Neural cell (in vitro differentiated cells): Measurements from ENCODE around the gene TRIM32. TPM values are rescaled to one million over a fixed set of nuclear protein-coding genes. Genes with fewer than 3 reads are reported as not detected.

Experiments
- H2AFZ ChIP-seq: fragments of 200-600, 300-800 bp; sonication (generic), shearing (Covaris generic); 2 replicates; pipeline ENCODE4 v1.6.0; 2014; ENCODE audit warnings: low read depth, mild to moderate bottlenecking, antibody characterized with exemption, low read length, moderate library complexity
- H3F3A ChIP-seq: fragments of 200-600 bp; shearing (Covaris generic); 2 replicates; pipeline ENCODE4 v1.6.1; 2016; ENCODE audit warnings: mild to moderate bottlenecking, moderate library complexity, mixed read lengths, antibody characterized with exemption, low read length; ENCODE audit not compliant: insufficient read depth, poor library complexity, severe bottlenecking
- H3K27ac ChIP-seq: fragments of 200-600, 300-800 bp; sonication (generic), shearing (Covaris generic); 2 replicates; pipeline ENCODE4 v1.5.1; 2014; ENCODE audit warnings: mild to moderate bottlenecking, low read length, moderate library complexity
- H3K27me3 ChIP-seq: fragments of 300-800, 200-600 bp; sonication (generic), shearing (Covaris generic); 2 replicates; pipeline ENCODE4 v1.6.0; 2014; ENCODE audit warnings: mild to moderate bottlenecking, low read depth, low read length, moderate library complexity; ENCODE audit not compliant: insufficient read depth
- H3K36me3 ChIP-seq: fragments of 300-800, 200-600 bp; sonication (generic), shearing (Covaris generic); 2 replicates; pipeline ENCODE4 v1.5.1; 2014; ENCODE audit warnings: mild to moderate bottlenecking, antibody characterized with exemption, low read length, moderate library complexity; ENCODE audit not compliant: insufficient read depth
- H3K4me2 ChIP-seq: fragments of 300-800, 200-600 bp; sonication (generic), shearing (Covaris generic); 2 replicates; pipeline ENCODE4 v1.6.0; 2014; ENCODE audit warnings: mild to moderate bottlenecking, low read length
- H3K4me3 ChIP-seq: fragments of 300-800, 200-600 bp; sonication (generic), shearing (Covaris generic); 2 replicates; pipeline ENCODE4 v1.5.1; 2014; ENCODE audit warnings: mild to moderate bottlenecking, low read length, moderate library complexity
- H3K79me2 ChIP-seq: fragments of 200-600 bp; shearing (Covaris generic); replicated peaks from 2 replicates; pipeline ENCODE4 v1.6.0; 2014; ENCODE audit warnings: mild to moderate bottlenecking, low read length, moderate library complexity; ENCODE audit not compliant: insufficient read depth
- H3K9ac ChIP-seq: fragments of 300-800, 200-600 bp; sonication (generic), shearing (Covaris generic); 2 replicates; pipeline ENCODE4 v1.6.1; 2016; ENCODE audit warnings: mild to moderate bottlenecking, low read length, mixed read lengths
- H3K9me2 ChIP-seq: fragments of 200-600 bp; shearing (Covaris generic); 2 replicates; pipeline ENCODE4 v1.6.1; 2016; ENCODE audit warnings: mild to moderate bottlenecking, low read length, mixed read lengths; ENCODE audit not compliant: insufficient read depth
- H3K9me3 ChIP-seq: fragments of 200-600, 300-800 bp; sonication (generic), shearing (Covaris generic); 2 replicates; pipeline ENCODE4 v1.6.1; 2016; ENCODE audit warnings: mild to moderate bottlenecking, mixed run types, low read length, moderate library complexity, mixed read lengths
- H4K20me1 ChIP-seq: fragments of 200-600 bp; shearing (Covaris generic); 2 replicates; pipeline ENCODE4 v1.6.1; 2016; ENCODE audit warnings: mild to moderate bottlenecking, mixed run types; ENCODE audit not compliant: insufficient read depth
- CTCF ChIP-seq: fragments of 450-650 bp; IDR thresholded peaks from 2 replicates; pipeline ENCODE4 v1.5.1; 2014; ENCODE audit warnings: antibody characterized with exemption, mild to moderate bottlenecking, moderate library complexity; ENCODE audit not compliant: poor library complexity, severe bottlenecking
- EP300 ChIP-seq: fragments of 450-650 bp; conservative IDR thresholded peaks from 2 replicates; pipeline ENCODE4 v1.6.1; 2014; ENCODE audit warnings: antibody characterized with exemption, mild to moderate bottlenecking, moderate library complexity; ENCODE audit not compliant: poor library complexity, severe bottlenecking
- EZH2 ChIP-seq: fragments of 200-600, 300-800 bp; shearing (Covaris generic), sonication (generic); IDR thresholded peaks from 2 replicates; pipeline ENCODE4 v1.6.1; 2014; ENCODE audit warnings: antibody characterized with exemption, low read length, borderline replicate concordance, mild to moderate bottlenecking; ENCODE audit not compliant: insufficient read depth, poor library complexity, severe bottlenecking
- MXI1 ChIP-seq: fragments of 450-650 bp; conservative IDR thresholded peaks from 2 replicates; pipeline ENCODE4 v1.6.1; 2014; ENCODE audit warnings: antibody characterized with exemption, mild to moderate bottlenecking; ENCODE audit not compliant: poor library complexity, severe bottlenecking
- POLR2AphosphoS5 ChIP-seq: IDR thresholded peaks from 2 replicates; pipeline ENCODE4 v1.6.1; 2012
- RAD21 ChIP-seq: fragments of 450-650 bp; conservative IDR thresholded peaks from 2 replicates; pipeline ENCODE4 v1.6.1; 2014; ENCODE audit warnings: antibody characterized with exemption, mild to moderate bottlenecking, moderate library complexity
- REST ChIP-seq: IDR thresholded peaks from 2 replicates; pipeline ENCODE4 v1.6.1; 2012; ENCODE audit warnings: borderline replicate concordance
- SMC3 ChIP-seq: fragments of 450-650 bp; conservative IDR thresholded peaks from 2 replicates; pipeline ENCODE4 v1.6.1; 2014; ENCODE audit warnings: antibody characterized with exemption, mild to moderate bottlenecking, moderate library complexity; ENCODE audit not compliant: poor library complexity
- TAF1 ChIP-seq: IDR thresholded peaks from 2 replicates; pipeline ENCODE4 v1.6.1; 2012; ENCODE audit warnings: low read depth
- polyA plus RNA-seq: library from polyadenylated mRNA; depleted of rRNA; stranded (reverse); fragments of >200 nt; gene quantifications from 2 replicates; pipeline ENCODE4 v1.2.3, GENCODE V29; 2014

Gene TRIM32
- polyA plus RNA-seq, 1 donor from 2014 or later = 9.1 TPM

GRCh38 chr9:116705531-116705930 lies 18.4 kb downstream of the TRIM32 start:
- Histone ChIP-seq H3K9me3 (no peaks in the 10 kb centered on the region), H3K4me3 (no peak overlapping the region), H3K9me2 (no peaks in the 10 kb centered on the region), H3K9ac (no peak overlapping the region), H3K27ac (no peak overlapping the region), H3K4me2 (no peak overlapping the region), H3F3A (no peaks in the 10 kb centered on the region), H2AFZ (no peak overlapping the region), H3K79me2 (no peaks in the 10 kb centered on the region), H4K20me1 (no peaks in the 10 kb centered on the region), H3K36me3 (peaks cover under 1% of the 10 kb centered on the region), H3K27me3 (no peaks in the 10 kb centered on the region)
- TF ChIP-seq MXI1 = no peak
- no peak for TF ChIP-seq CTCF
- TF ChIP-seq REST = no peak
- TF ChIP-seq RAD21 = no peak
- no peak for TF ChIP-seq TAF1
- TF ChIP-seq EP300 = no peak
- TF ChIP-seq EZH2 = no peak
- no peak for TF ChIP-seq POLR2AphosphoS5
- no peak for TF ChIP-seq SMC3

GRCh38 chr9:116706310-116707290 lies 19.5 kb downstream of the TRIM32 start:
- Histone ChIP-seq H3F3A (no peaks in the 10 kb centered on the region), H3K27ac (no peak overlapping the region), H2AFZ (no peak overlapping the region), H3K9me3 (no peaks in the 10 kb centered on the region), H4K20me1 (no peaks in the 10 kb centered on the region), H3K9ac (no peak overlapping the region), H3K9me2 (no peaks in the 10 kb centered on the region), H3K4me3 (no peak overlapping the region), H3K4me2 (no peak overlapping the region), H3K79me2 (no peaks in the 10 kb centered on the region), H3K27me3 (no peaks in the 10 kb centered on the region), H3K36me3 (no peaks in the 10 kb centered on the region)
- TF ChIP-seq TAF1 (no peak), SMC3 (no peak), EZH2 (no peak), RAD21 (no peak), REST (no peak), POLR2AphosphoS5 (no peak), CTCF (no peak), MXI1 (no peak)
